ENCODE measurements around the gene SLC35F1. TPM values are rescaled to one million over a fixed set of nuclear protein-coding genes. Genes with fewer than 3 reads are reported as not detected.
"Not testable (repeated sequence)": the region's sequence is repeated elsewhere in the genome, so short reads cannot be mapped to it uniquely, and the experiment has no call there.

SLC35F1 gene
- not detected in 2 replicates for total RNA-seq
- long read RNA-seq: 0 reads

DNA sequence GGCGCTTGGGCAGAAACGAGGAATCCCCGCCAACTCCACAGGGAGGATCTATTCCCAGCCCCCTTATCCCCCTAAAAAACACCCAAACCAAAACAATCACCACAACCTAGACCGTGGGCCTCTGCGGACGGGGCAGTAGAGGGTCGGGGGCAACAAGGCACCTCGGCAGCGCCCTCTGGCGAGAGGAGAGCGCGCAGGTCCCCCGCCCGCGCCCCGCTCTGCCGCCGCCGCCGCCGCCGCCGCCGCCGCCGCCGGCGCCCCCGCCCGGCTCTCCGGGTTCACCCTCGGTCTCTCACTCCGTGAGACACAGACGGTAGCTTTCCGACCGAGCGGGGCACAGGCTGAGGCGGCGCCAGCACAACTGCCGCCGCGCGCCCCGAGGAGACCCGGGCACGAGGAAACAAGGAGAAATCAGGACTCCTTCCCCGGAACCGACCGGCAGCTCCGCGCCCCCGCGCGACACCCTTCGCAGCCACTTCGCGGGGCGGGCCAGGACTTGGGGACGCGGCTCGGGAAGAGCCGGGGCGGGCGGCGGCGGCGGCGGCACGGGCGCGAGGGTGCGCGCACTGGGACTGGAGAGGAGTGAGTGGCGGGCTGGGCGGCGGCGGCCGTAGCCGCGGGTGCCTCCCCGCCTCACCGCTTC is at the start of gene SLC35F1:
Gene SLC35F1 (plus strand): TSS at position 307 of the 643 bp plus-strand sequence.
- peak within 1 kb of the TSS; percentile 70 for H3K4me3 Mint-ChIP-seq (ENCODE audit: unreplicated experiment)
- H3K4me1 Mint-ChIP-seq (ENCODE audit: unreplicated experiment): peaks cover 11% of the 10 kb centered on the region
- H3K36me3 Mint-ChIP-seq (ENCODE audit: unreplicated experiment): no peaks in the 10 kb centered on the region
- TF ChIP-seq, protein P1, sequence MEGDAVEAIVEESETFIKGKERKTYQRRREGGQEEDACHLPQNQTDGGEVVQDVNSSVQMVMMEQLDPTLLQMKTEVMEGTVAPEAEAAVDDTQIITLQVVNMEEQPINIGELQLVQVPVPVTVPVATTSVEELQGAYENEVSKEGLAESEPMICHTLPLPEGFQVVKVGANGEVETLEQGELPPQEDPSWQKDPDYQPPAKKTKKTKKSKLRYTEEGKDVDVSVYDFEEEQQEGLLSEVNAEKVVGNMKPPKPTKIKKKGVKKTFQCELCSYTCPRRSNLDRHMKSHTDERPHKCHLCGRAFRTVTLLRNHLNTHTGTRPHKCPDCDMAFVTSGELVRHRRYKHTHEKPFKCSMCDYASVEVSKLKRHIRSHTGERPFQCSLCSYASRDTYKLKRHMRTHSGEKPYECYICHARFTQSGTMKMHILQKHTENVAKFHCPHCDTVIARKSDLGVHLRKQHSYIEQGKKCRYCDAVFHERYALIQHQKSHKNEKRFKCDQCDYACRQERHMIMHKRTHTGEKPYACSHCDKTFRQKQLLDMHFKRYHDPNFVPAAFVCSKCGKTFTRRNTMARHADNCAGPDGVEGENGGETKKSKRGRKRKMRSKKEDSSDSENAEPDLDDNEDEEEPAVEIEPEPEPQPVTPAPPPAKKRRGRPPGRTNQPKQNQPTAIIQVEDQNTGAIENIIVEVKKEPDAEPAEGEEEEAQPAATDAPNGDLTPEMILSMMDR (IDR thresholded peaks at IDR 0.05): peak; percentile 60
- peaks cover 3% of the 10 kb centered on the region for H3K9me3 Mint-ChIP-seq (ENCODE audit: unreplicated experiment)
- H3K27me3 Mint-ChIP-seq (ENCODE audit: unreplicated experiment): peaks cover 53% of the 10 kb centered on the region
- H3K27ac Mint-ChIP-seq (ENCODE audit: unreplicated experiment): no peak within 1 kb of the TSS
- peak; percentile 85 for DNase-seq (ENCODE audit: extremely low spot score, unreplicated experiment)

DNA sequence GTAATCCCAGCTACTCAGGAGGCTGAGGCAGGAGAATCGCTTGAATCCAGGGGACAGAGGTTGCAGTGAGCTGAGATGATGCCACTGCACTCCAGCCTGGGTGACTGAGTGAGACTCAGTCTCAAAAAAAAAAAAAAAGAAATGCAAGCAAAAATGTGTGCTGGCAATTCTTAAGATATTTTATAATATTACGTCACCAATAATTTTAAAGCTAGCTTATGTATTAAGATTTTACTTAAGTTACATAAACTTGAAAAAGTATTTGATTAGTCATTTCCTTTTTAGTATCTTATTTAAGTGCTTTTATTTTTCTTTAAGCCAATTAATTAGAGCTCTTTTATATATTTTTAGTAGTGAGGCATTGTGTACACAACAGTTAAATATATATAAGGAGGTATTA is 48.5 kb upstream of the SLC35F1 start:
- DNase-seq (ENCODE audit: extremely low spot score, unreplicated experiment); H3K27me3 Mint-ChIP-seq (ENCODE audit: unreplicated experiment); H3K27ac Mint-ChIP-seq (ENCODE audit: unreplicated experiment); H3K4me3 Mint-ChIP-seq (ENCODE audit: unreplicated experiment); H3K4me1 Mint-ChIP-seq (ENCODE audit: unreplicated experiment); H3K36me3 Mint-ChIP-seq (ENCODE audit: unreplicated experiment): not testable (repeated sequence)
- peaks cover 14% of the 10 kb centered on the region for H3K9me3 Mint-ChIP-seq (ENCODE audit: unreplicated experiment)

DNA sequence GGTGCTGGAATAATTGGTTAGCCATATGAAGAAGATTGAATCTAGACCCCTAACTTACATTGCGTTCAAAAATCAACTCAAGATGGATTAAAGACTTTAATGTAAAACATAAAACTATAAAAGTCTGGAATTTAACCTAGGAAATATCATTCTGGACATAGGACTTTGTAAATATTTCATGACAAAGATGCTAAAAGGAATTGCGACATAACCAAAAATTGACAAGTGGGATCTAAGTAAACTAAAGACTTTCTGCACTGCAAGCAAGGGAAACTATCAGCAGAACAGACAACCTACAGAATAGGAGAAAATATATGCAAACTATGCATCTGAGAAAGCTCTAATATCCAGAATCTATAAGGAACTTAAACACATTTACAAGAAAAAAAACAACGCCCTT is 45.5 kb upstream of the SLC35F1 start:
- H3K9me3 Mint-ChIP-seq (ENCODE audit: unreplicated experiment): peaks cover 13% of the 10 kb centered on the region
- DNase-seq (ENCODE audit: extremely low spot score, unreplicated experiment): no peak
- H3K4me3 Mint-ChIP-seq (ENCODE audit: unreplicated experiment): no peak overlapping the region
- H3K27me3 Mint-ChIP-seq (ENCODE audit: unreplicated experiment): no peaks in the 10 kb centered on the region
- H3K4me1 Mint-ChIP-seq (ENCODE audit: unreplicated experiment): no peaks in the 10 kb centered on the region
- H3K27ac Mint-ChIP-seq (ENCODE audit: unreplicated experiment): no peak overlapping the region
- TF ChIP-seq, protein P1 (IDR thresholded peaks at IDR 0.05): no peak
- no peaks in the 10 kb centered on the region for H3K36me3 Mint-ChIP-seq (ENCODE audit: unreplicated experiment)

DNA sequence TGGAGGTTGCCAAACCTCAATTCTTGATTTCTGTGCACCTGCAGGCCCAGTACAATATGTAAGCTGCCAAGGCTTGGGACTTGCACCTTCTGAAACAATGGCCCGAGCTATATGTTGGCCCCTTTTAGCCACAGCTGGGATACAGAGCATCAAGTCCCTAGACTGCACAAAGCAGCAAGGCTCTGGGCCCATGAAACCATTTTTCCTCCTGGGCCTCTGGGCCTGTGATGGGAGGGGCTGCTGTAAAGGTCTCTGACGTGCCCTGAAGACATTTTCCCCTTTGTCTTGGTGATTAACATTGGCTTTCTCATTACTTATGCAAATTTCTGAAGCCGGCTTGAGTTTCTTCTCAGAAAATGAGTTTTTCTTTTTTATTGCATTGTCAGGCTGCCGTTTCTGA is 40.5 kb upstream of the SLC35F1 start:
- TF ChIP-seq, protein P1 (IDR thresholded peaks at IDR 0.05): no peak
- Mint-ChIP-seq H3K4me3 (ENCODE audit: unreplicated experiment) (no peak overlapping the region), H3K9me3 (ENCODE audit: unreplicated experiment) (peaks cover 11% of the 10 kb centered on the region), H3K27ac (ENCODE audit: unreplicated experiment) (no peak overlapping the region), H3K4me1 (ENCODE audit: unreplicated experiment) (no peaks in the 10 kb centered on the region), H3K36me3 (ENCODE audit: unreplicated experiment) (no peaks in the 10 kb centered on the region), H3K27me3 (ENCODE audit: unreplicated experiment) (no peaks in the 10 kb centered on the region)
- no peak for DNase-seq (ENCODE audit: extremely low spot score, unreplicated experiment)

DNA sequence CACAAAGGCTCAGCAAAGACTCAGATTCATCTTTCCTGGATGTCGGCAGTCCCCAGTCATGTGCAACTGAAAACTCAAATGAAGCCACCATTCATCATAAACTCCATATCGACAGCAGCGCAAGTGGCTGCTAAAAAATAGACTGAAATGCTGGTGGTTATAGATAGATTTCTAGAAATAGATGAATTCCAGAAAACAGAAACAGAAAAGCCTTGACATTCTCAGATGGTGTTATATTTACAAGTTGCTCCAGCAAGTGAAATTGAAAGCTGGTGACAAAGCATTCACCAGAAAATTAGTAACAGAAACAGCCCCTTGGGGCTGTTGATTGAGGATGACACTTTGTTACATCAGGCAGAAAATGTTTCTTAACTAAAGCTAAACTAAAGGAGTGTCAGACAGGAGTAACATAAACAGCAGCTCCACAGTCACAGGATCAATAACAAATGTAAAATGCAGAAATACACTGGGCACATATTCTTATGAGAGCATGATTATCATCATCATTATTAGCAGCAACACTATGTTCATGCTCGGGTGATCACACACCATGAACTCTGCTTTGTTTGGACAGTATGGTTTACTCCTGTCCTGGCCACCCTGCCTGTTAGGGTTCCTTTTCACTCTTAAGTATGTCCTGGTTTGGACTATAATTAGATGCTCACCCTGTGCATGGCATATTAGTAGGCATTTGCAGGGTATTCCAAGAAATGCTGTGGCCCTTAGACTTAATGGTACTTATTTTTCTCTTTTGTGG is 36.4 kb upstream of the SLC35F1 start:
- no peaks in the 10 kb centered on the region for H3K36me3 Mint-ChIP-seq (ENCODE audit: unreplicated experiment)
- H3K27ac Mint-ChIP-seq (ENCODE audit: unreplicated experiment): no peak overlapping the region

More for the DNA sequence above, 36.4 kb upstream of the SLC35F1 start:
- H3K27me3 Mint-ChIP-seq (ENCODE audit: unreplicated experiment): no peaks in the 10 kb centered on the region
- peaks cover 4% of the 10 kb centered on the region for H3K9me3 Mint-ChIP-seq (ENCODE audit: unreplicated experiment)
- H3K4me3 Mint-ChIP-seq (ENCODE audit: unreplicated experiment): no peak overlapping the region
- no peak for DNase-seq (ENCODE audit: extremely low spot score, unreplicated experiment)
- TF ChIP-seq, protein P1 (IDR thresholded peaks at IDR 0.05): no peak
- no peaks in the 10 kb centered on the region for H3K4me1 Mint-ChIP-seq (ENCODE audit: unreplicated experiment)
